NT2/D1 (cell line): ENCODE results near the gene PARD6G.

Experiments used
- SUZ12 ChIP-seq: IDR thresholded peaks from 2 replicates; pipeline ENCODE4 v1.6.1; 2011; ENCODE audit not compliant: insufficient read length, insufficient read depth; ENCODE audit errors: extremely low read depth
- YY1 ChIP-seq: IDR thresholded peaks from 2 replicates; pipeline ENCODE4 v1.6.1; 2011; ENCODE audit not compliant: insufficient read length, insufficient read depth
- ZNF274 ChIP-seq: IDR thresholded peaks from 2 replicates; pipeline ENCODE4 v1.6.1; 2011; ENCODE audit warnings: mild to moderate bottlenecking, low read depth, low read length

DNA sequence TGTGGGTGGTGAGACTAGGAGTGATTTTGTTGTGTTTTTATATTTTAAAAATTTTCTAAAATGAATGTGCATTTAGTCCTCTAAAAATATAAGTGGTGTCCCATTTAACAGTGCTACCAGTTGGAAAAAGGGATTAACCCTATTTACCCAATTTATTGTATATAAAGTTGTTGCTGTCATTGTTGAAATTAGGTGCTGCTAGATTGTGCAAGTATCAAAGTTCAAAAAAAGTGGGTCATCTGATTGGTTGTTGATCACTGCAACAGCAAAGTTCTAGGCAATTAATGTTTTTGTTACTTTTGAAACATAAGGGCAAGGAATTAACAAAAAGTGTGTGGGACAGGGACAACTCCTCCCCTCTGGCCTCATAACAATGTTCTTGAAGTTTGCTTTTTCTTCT lies 97.6 kb downstream of the PARD6G start:
- TF ChIP-seq ZNF274 (no peak), SUZ12 (no peak), YY1 (no peak)
